Peyer's patch (tissue), 4 donors: ENCODE results near the gene DEXI.

ENCODE experiments used
- CTCF ChIP-seq, 6 experiments: fragments of 450-650 bp in 4 of 6; fragments of 200-600 bp in 2 of 6; sonication (generic) in 1 of 6; IDR thresholded peaks; one replicate each; pipeline ENCODE4 v1.5.1; 2017 to 2019; ENCODE audit warnings: antibody characterized with exemption in 6 of 6, mild to moderate bottlenecking in 3 of 6, moderate library complexity in 1 of 6
- POLR2A ChIP-seq, 2 donors: fragments of 450-650 bp; IDR thresholded peaks; one replicate each; pipeline ENCODE4 v1.5.1; 2017; ENCODE audit warnings: antibody characterized with exemption in 2 of 2, mild to moderate bottlenecking in 2 of 2, moderate library complexity in 2 of 2

- TF ChIP-seq CTCF (IDR thresholded peaks at IDR 0.05), result no peak
- no peak for TF ChIP-seq POLR2A (IDR thresholded peaks at IDR 0.05)
These were observed 39.3 kb downstream of the DEXI start for GRCh38 chr16:10902999-10903398.
